NCI-H774 (cell line): ENCODE data around the gene SERPINE1.
"Not testable (repeated sequence)": the region's sequence is repeated elsewhere in the genome, so short reads cannot be mapped to it uniquely, and the experiment has no call there.

ENCODE experiments used
- DNase-seq: peaks from one replicate; lab custom pipeline; 2025; lab: John Stamatoyannopoulos, UW

SERPINE1 gene

DNA sequence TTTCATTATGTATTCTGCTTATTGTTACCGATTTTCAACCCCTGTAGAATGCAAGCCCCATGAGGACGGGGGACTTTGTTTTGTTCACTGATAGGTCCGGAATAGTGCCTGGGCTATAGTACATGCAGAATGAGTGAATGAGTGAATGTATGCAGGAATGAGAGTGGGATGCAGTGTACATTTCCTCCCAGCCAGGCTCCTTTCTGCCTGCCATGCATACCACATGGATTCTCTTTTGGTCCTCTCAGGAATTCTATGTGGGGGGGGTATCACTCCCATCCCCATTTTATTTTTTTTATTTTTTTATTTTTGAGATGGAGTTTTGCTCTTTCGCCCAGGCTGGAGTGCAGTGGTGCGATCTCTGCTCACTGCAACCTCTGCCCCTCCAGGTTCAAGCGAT is 24.9 kb upstream of the SERPINE1 start:
- DNase-seq, result no peak

DNA sequence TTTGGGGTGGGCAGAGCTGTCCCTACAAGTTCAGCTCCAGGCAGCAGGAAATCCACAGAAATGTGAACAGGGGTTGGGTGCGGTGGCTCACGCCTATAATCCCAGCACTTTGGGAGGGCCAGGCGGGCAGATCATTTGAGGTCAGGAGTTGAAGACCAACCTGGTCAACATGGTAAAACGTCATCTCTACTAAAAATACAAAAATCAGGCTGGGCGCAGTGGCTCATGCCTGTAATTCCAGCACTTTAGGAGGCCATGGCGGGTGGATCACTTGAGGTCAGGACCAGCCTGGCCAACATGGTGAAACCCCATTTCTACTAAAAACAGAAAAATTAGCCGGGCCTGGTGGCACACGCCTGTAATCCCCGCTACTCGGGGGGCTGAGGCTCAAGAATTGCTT is 23.2 kb upstream of the SERPINE1 start:
- DNase-seq, result not testable (repeated sequence)

DNA sequence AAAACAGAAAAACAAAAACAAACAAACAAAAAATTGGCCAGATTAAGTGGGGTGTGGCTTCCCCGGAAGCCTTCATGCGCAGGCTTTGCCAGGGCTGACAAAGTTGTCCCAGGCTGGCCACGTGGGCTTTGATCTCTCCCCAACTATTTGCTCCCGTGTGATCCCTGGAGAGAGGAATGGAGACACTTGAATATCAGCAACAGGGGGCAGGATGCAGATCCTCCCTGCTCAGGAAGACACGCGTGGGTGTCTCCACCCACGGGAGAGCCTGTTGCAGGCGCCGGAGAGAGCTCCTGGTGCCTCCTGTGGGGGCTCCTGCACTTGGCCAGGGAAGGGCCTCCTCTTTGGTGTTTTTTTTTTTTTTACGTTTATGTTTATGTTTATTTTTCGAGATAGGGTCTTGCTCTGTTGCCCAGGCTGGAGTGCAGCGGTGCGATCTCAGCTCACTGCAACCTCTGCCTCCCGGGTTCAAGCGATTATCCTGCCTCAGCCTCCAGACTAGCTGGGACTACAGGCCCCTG is 22.7 kb upstream of the SERPINE1 start:
- DNase-seq, result no peak

DNA sequence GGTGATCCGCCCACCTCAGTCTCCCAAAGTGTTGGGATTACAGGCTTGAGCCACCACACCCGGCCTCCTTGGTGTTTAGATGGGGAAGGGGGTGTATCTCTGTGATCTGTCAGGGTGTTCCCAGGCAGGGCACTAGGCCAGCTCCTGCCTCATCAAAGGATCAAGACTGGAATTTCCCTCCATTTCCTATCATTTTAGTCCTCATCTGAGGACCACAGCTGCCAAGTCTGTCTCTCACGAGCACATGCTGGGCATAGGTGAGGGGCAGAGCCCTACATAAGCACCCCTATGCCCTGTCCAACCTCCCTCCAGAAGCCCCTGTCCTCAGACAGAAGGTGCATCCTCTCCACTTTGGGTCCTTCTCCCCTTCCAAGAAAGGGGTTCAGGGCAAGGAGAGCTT is 22.1 kb upstream of the SERPINE1 start:
- no peak for DNase-seq

DNA sequence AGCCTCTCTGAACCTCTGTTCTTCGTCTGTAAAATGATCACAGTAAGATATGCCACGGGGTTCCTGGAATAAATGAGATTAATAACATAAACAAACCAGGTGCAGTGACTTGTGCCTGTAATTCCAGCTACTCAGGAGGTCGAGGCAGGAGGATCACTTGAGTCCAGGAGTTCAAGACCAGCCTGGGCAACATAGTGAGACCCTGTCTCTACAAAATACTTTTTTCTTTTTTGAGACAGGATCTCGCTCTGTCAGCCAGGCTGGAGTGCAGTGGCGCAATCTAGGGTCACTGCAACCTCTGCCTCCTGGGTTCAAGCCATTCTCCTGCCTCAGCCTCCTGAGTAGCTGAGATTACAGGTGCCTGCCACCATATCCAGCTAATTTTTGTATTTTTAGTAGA is 21.7 kb upstream of the SERPINE1 start:
- DNase-seq, result not testable (repeated sequence)

DNA sequence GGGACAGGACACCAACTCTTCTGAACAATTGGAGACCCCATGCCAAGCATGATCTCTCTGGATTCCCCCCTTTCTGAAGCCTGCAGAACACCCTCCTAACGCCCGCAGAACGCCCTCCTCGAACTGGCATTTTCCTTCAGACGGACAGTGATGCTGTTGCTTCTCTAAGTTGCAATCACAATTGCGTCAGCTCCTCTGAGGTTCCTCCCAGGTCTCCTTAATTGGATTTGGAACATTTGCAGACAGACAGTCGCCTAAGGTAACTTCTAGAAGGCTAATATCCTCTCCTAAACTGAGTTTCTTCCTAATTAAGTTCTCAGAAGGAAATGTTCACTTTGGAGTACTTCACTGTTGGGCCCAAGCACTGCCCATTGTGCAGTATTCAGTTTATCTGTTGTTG is 20.5 kb upstream of the SERPINE1 start:
- DNase-seq, result no peak

DNA sequence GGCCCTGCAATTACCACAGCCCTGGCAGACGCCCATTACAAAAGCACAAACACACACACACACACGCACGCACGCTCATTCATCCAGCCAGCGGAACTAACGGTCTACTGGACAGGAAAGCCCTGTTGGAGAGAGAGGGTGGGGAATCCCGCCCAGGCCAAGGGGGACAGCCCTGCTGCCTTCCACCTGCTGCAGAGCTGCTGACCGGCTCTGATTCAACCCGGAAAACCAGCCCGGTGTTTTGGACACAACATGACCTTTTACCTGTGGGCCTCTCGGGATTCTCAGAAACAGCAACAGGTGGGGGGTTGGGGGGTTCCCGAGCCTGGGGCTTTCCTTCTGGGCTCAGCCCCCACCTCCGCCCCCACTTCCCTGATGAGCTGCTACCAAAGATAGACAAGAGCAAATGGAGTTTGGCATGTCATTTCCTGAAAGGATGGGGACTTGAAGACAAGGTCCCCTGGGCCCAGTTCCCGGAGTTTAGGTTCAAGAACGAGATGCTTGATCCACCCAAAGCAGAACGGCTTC is 18.5 kb upstream of the SERPINE1 start:
- DNase-seq, result peak; percentile 5

DNA sequence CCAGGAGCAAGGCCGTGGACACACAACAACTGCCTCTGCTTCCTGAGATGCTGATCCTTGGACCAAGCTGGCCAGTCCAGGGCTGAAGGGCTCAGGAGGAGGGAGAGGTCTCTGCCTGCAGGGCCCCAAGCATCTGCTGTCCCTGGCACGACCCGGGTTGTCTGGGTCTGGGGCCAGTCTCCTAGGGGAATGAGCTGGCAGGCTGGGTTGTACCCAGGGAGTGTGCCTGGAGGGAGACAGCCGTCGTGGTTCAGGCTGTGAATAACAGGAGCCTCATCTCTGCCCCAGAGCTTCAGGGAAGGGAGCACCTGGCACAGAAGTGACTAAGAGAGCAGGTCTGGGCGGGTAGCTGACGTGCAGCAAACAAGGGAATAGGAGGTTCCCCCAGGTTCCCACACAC is 17.9 kb upstream of the SERPINE1 start:
- no peak for DNase-seq

DNA sequence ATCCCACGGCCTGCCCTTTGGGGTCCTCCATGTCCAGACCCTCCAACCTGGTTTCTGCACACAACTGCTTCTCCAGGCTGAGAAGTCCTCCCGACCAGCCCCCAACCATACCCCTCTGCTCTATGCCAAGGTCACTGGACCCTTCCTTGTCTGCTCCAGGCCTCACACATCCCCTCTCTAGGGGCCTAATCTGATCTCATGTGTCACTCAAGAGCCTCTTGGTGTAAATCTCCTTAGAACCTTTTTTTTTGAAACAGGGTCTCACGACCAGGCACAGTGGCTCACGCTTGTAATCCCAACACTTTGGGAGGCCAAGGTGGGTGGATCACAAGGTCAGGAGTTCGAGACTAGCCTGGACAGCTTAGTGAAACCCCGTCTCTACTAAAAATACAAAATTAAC is 17.5 kb upstream of the SERPINE1 start:
- no peak for DNase-seq

DNA sequence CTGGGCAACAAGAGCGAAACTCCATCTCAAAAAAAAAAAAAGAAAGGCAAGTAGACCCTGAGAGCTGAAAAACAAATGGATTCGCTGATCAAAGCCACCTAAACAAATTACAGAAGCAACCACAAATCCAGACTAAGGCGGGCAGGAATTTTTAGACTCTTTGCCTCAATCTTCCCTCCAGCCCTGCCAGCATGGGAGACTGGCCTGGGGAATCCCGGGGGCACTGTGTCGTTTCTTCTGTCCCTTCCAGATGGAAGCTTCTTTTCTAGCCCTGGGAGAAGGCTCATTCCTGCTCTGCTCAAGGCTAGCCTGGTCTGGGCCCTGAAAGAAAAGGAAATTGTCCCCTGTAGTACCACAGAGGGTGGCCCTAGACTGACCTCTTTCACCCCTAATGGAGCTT is 15.6 kb upstream of the SERPINE1 start:
- no peak for DNase-seq

DNA sequence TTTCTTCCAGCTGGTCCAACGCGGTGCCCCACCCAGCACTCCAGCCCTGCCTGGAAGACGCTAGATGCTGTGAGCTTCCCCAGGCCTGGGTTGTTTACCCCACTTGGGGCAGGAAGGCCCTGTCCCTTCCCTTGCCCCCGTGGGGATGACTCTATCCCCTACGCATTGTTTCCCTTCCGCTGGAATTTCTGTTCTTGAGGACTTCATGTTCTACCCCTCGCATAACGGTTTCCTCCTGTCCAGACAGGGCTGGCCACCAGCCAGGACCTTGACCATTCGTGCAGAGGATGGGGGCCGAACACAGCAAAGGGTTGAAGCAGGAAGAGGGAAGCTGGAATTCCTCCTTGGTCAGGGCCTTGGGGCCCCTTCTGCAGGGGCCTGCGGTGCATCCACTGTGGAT is 14.7 kb upstream of the SERPINE1 start:
- DNase-seq, result no peak

DNA sequence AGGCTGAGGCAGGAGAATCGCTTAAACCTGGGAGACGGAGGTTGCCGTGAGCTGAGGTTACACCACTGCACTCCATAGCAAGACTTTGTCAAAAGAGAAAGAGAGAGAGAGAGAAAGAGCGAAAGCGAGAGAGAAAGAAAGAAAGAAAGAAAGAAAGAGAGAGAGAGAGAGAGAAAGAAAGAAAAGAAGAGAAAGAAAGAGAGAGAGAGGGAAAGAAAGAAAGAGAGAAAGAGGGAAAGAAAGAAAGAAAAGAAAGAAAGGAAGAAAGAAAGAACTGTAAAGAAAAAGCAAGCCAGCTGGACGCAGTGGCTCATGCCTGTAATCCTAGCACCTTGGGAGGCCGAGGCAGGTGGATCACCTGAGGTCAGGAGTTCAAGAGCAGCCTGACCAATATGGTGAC is 13.8 kb upstream of the SERPINE1 start:
- DNase-seq, result not testable (repeated sequence)

DNA sequence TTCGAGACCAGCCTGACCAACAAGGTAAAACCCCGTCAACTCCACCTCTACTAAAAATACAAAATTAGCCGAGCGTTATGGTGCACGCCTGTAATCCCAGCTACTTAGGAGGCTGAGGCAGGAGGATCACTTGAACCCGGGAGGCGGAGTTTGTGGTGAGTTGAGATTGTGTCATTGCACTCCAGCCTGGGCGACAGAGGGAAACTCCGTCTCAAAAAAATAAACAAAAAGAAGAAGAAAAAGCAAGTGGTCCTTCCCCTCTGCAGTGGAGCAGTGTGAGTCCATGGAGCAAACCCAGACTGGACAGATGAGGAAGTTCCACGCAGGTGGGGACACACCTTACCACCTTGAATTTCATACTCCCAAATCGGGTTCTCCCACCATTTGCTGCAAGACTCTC is 13.1 kb upstream of the SERPINE1 start:
- no peak for DNase-seq

DNA sequence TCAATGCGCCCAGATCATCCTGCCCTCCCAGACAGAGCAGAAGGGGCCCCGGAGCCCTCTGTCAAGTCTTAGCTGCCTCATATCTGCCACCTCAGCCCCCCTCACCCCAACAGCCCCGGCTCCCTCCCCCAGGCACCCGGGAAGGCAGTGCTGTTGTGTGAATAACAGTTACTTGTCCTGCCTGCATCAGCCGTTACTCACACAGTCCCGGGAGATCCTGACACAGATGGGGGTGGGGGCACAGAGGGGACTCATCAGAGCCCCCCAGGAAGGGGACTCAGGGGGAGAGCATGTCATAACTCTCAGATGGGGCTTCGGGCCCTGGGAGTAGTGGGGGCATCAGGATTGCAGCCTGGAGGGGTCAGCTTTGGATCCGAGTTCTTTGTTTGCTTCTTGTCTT is 12.4 kb upstream of the SERPINE1 start:
- DNase-seq, result no peak

DNA sequence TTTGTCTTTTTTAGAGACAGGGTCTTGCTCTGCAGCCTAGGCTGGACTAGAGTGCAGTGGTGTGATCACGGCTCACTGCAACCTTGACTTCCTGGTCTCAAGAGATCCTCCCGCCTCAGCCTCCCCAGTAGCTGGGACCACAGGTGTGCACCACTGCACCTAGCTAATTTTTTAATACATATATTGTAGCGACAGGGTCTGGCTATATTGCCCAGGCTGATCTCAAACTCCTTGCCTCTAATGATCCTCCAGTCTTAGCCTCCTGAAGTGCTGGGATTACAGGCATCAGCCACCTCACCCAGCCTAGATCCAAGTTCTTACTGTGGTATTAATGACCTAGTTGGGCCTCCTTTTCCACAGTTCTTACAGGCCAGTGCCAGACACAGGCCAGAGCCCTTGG is 11.7 kb upstream of the SERPINE1 start:
- no peak for DNase-seq

DNA sequence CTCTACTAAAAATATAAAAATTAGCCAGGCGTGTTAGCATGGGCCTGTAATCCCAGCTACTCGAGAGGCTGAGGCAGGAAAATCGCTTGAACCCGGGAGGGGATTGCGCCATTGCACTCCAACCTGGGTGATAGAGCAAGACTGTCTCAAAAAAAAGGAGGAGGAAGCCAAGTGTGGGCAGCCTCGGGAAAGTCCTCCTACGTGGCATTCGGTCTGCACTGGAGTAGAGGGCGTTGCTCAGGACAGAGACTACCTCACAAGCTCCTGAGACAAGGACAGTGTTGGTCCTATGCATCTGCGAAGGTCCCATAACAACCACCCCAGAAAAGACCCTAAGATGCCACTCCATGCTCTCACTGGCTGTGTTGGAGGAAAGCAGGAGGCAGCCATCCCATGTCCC is 10.0 kb upstream of the SERPINE1 start:
- no peak for DNase-seq

DNA sequence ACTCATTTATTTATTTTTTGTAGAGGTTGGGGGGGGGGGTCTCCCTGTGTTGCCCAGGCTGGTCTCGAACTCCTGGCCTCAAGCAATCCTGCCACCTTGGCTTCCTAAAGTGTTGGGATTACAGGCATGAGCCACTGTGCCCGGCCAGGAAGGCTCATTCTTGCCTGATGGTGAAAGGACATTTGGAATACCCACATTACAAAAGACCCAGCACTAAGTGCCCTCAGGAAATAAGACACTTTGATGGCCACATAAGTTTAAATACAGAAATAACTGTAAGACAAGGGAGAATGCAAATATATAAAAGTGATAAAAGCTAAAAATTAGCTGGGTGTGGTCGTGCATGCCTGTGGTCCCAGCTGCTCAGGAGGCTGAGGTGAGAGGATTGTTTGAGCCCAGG is 8.0 kb upstream of the SERPINE1 start:
- no peak for DNase-seq

DNA sequence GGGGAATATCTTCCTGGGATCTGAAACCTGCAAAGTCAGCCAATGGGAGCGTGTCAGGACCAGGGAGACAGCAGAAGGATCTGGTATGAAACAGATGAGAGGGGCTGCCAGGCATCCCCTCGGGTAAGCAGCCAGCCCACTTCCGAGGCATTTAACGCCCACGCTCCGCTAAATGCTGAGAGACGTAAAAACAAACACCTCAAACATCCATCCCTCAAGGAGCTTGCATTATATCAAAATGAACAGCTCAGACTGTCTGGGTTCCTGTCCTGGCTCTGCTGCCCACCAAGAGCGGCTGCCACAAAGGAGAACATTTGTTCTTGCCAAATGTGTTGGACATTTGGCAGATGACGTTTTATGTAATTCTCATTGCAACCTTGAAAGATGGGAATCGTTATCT is 7.0 kb upstream of the SERPINE1 start:
- no peak for DNase-seq

DNA sequence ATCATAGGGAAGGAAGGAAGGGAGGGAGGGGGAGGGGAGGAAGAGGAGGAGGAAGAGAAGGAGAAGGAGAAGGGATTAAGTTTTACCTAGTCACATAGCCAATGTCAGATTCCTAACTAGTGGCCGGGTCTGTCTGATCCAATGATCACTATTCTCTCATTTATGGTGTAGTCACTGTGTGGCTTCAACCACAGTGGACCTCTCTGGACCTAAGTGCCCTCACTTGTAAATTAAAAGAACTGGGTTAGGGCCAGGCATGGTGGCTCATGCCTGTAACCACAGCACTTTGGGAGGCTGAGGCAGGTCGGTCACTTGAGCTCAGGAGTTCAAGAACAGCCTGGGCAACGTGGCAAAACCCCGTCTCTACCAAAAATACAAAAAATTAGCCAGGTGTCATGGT is 6.6 kb upstream of the SERPINE1 start:
- no peak for DNase-seq

DNA sequence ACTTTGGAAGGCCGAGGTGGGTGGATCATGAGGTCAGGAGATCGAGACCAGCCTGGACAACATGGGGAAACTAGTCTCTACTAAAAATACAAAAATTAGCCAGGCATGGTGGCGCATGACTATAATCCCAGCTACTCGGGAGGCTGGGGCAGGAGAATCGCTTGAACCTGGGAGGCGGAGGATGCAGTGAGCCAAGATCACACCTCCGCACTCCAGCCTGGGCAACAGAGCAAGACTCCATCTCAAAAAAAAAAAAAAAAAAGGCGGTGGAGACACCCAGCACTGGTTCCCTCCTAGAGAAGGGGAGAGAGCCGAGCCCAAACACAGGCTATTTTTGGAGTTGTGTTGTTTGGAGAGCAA is 5.3 kb upstream of the SERPINE1 start:
- DNase-seq, result not testable (repeated sequence)

DNA sequence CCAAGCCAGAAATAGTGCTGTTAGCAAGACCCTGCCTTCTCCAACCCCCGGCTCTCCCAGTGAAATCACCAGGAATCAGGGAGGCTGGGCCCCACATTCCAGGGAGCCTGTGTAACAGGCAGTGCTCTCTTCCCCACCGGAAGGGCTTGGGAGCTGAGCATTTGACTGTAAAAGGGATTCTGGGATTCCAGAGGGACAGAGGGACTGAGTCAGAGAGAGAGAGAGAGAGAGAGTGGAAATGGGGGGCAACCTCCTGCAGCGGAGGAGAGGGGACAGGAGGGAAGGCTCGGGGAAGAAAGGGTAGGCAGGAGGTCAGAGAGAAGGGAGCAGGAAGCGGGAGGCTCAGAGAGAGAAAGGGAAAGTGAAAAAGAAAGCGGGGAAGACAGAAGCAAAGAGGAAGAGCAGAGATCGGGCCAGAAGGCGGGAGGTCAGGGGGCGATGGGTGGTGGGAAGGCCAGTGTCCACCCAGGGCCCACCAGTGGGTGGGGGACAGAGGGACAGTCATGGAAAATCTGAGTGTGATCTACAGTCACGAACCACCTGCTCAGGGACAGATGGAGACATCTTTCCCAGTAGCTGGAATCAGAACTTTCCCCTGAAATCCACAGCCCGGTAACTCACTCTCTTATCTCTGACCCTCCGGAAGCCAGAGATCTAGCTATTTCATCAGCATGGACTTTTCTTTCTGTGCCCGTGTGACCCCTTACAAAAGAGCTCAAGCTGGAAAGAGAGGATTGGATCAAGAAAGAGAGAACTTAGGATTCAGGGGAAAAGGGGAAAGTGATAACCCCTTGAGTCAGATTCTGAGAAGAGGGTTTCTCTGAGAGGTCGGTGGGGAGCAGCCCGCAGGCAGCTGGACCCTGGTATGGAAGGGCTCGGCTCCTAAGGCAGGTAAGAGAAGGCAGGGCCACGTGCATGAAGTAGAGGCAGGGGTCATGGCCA is 4.6 kb upstream of the SERPINE1 start:
- DNase-seq, result no peak

DNA sequence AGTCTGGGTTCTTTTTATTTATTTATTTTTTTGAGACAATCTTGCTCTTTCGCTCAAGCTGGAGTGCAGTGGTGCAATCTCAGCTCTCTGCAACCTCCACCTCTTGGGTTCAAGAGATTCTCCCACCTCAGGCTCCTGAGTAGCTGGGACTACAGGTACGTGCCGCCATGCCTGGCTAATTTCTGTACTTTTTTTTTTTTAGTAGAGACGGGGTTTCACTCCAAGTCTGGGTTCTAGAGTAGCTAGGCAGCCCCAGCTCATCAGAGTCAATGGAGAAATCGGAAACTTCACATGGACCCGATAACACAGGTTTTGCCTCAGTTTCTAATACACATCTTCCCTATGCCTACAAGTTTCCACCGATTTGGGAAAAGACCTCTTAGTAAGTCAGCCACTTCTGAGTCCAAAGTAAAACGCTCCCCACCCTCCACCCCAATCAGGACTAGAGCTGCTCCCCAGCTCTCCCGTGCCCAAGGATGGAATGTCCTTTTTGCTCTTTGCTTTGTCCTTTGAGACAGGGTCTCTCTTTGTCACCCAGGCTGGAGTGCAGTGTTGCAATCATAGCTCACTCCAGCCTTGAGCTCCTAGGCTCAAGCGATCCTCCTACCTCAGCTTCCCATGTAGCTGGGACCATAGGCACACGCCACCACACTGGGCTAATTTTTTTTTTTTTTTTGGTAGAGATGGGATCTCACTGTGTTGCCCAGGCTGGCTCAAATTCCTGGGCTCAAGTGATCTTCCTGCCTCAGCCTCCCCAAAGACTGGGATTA is 3.8 kb upstream of the SERPINE1 start:
- no peak for DNase-seq

DNA sequence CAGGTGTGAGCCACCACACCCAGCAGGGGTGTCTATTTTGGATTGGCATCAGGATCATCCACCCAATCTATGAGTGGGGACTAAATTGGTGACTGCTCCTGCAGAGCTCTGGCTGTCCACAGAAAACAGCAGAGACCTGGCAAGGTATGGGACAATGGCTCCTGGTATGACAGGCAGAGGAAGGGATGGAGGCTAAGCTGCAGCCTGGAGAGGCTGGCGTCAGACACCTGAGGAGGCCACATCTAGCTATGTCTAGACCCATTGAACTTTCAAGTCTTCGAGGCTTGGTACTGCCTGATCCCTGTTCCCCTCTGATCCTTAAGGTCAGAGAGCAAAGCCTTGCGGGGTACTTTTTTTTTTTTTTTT is 3.2 kb upstream of the SERPINE1 start:
- no peak for DNase-seq
